Right lobe of liver (tissue), 6 donors: Measurements from ENCODE around the gene SRCAP. TPM values are rescaled to one million over a fixed set of nuclear protein-coding genes. Genes with fewer than 3 reads are reported as not detected.
A peak's percentile ranks its signal among the peaks of the same experiment; 100 is the strongest.

ENCODE experiments used
- ATAC-seq, 4 donors: fragments of 200-7000 bp; cut with Tn5 transposase; one replicate each; pipeline ENCODE4 v1.9.1; 2020; ENCODE audit warnings: mild to moderate bottlenecking in 4 of 4, moderate library complexity in 4 of 4
- DNase-seq, 3 donors: peaks; one replicate each; pipeline ENCODE4 v3.0.0-alpha.2; 2020
- H3K27ac ChIP-seq, 3 donors: fragments of 200-600 bp; one replicate each; pipeline ENCODE4 v1.8.0; 2022
- H3K27me3 ChIP-seq, 2 donors: fragments of 200-600 bp; one replicate each; pipeline ENCODE4 v1.8.0; 2022
- H3K36me3 ChIP-seq, 4 donors: fragments of 200-600 bp; sonication (generic) in 1 of 4; one replicate each; pipeline versions ENCODE4 v1.5.1 to v1.8.0; 2017 to 2022; ENCODE audit warnings: control low read depth in 1 of 4
- H3K4me1 ChIP-seq, 4 donors: fragments of 200-600 bp; sonication (generic) in 1 of 4; one replicate each; pipeline versions ENCODE4 v1.5.1 to v1.8.0; 2017 to 2022; ENCODE audit warnings: control low read depth in 1 of 4
- H3K4me3 ChIP-seq, 3 donors: fragments of 200-600 bp; one replicate each; pipeline ENCODE4 v1.8.0; 2022
- H3K9me3 ChIP-seq, 4 donors: fragments of 200-600 bp; sonication (generic) in 1 of 4; one replicate each; pipeline versions ENCODE4 v1.5.1 to v1.8.0; 2017 to 2022; ENCODE audit warnings: control low read depth in 1 of 4
- POLR2A ChIP-seq: fragments of 450-650 bp; IDR thresholded peaks from one replicate; pipeline ENCODE4 v1.6.1; 2017; ENCODE audit warnings: antibody characterized with exemption, mild to moderate bottlenecking
- WGBS: methylation state at CpG from one replicate; pipeline ENCODE4 v1.1.6; 2018; ENCODE audit warnings: low coverage, low lambda C conversion rate; ENCODE audit not compliant: insufficient coverage; ENCODE audit errors: missing lambda C conversion rate; 5-methylcytosine and 5-hydroxymethylcytosine counted together
- intact Hi-C, 2 donors: fragments of 100-400 bp; cut with DNase I; formaldehyde crosslinking; loops; one replicate each; pipeline versions ENCODE4 v1.11.2 to v1.14.1; 2022
- total RNA-seq, 6 experiments: library from RNA; depleted of rRNA in 2 of 6; stranded (reverse); fragments of >200 nt in 2 of 6; fragmentation: NEBNext Ultra II Directional in 3 of 6; extraction: Animal tissue kit (Norgen Biotek cat#: 25700) in 3 of 6; gene quantifications; one replicate each; pipeline versions ENCODE4 v1.1.0 to v1.2.4, GENCODE V29; 2016 to 2023
- TF ChIP-seq, protein P1 (sequence below), 4 donors: fragments of 200-600 bp in 3 of 4; fragments of 450-650 bp in 1 of 4; IDR thresholded peaks; one replicate each; pipeline versions ENCODE4 v1.5.1 to v1.8.0; 2016 to 2022; ENCODE audit warnings: antibody characterized with exemption in 4 of 4, mild to moderate bottlenecking in 2 of 4
- donor health status: DM: no; HTN: yes; CAD: no.
- donor health status: DM: no; HTN: no; CAD: no.
- donor health status: DM: no; HTN: no; CAD: no.
- donor health status: DM: no; HTN: yes; CAD: no.
- donor health status: DM: no; HTN: yes; CAD: no.

Gene SRCAP
- total RNA-seq, 6 experiments from 2014 or later = 12.1 to 31.3 (median 22.6) TPM

DNA sequence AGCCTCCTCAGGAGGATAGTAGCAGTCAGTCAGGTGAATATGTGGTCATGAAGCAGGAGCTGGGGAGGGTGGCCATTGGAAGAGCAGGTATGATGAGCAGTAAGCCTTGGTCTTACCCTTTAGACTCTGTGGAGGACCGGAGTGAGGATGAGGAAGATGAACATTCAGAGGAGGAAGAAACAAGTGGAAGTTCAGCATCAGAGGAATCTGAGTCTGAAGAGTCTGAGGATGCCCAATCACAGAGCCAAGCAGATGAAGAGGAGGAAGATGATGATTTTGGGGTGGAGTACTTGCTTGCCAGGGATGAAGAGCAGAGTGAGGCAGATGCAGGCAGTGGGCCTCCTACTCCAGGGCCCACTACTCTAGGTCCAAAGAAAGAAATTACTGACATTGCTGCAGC, 12.7 kb downstream of the SRCAP start:
- intact Hi-C loops = no loop called here
- peaks cover 0 to 10% (median 0%) of the 10 kb centered on the region in 4 donors for H3K4me1 ChIP-seq
- H3K36me3 ChIP-seq = peaks cover 30 to 98% (median 73%) of the 10 kb centered on the region in 4 donors
- no peak overlapping the region for H3K27ac ChIP-seq
- no peaks in the 10 kb centered on the region for H3K27me3 ChIP-seq
- ATAC-seq = no peak
- no peak for TF ChIP-seq POLR2A
- TF ChIP-seq, protein P1, sequence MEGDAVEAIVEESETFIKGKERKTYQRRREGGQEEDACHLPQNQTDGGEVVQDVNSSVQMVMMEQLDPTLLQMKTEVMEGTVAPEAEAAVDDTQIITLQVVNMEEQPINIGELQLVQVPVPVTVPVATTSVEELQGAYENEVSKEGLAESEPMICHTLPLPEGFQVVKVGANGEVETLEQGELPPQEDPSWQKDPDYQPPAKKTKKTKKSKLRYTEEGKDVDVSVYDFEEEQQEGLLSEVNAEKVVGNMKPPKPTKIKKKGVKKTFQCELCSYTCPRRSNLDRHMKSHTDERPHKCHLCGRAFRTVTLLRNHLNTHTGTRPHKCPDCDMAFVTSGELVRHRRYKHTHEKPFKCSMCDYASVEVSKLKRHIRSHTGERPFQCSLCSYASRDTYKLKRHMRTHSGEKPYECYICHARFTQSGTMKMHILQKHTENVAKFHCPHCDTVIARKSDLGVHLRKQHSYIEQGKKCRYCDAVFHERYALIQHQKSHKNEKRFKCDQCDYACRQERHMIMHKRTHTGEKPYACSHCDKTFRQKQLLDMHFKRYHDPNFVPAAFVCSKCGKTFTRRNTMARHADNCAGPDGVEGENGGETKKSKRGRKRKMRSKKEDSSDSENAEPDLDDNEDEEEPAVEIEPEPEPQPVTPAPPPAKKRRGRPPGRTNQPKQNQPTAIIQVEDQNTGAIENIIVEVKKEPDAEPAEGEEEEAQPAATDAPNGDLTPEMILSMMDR (IDR thresholded peaks at IDR 0.05) = no peak
- no peak for DNase-seq
- H3K4me3 ChIP-seq = no peak overlapping the region
- WGBS = 73% methylated on average over 1 of the region's 1 CpG
- no peaks in the 10 kb centered on the region for H3K9me3 ChIP-seq

DNA sequence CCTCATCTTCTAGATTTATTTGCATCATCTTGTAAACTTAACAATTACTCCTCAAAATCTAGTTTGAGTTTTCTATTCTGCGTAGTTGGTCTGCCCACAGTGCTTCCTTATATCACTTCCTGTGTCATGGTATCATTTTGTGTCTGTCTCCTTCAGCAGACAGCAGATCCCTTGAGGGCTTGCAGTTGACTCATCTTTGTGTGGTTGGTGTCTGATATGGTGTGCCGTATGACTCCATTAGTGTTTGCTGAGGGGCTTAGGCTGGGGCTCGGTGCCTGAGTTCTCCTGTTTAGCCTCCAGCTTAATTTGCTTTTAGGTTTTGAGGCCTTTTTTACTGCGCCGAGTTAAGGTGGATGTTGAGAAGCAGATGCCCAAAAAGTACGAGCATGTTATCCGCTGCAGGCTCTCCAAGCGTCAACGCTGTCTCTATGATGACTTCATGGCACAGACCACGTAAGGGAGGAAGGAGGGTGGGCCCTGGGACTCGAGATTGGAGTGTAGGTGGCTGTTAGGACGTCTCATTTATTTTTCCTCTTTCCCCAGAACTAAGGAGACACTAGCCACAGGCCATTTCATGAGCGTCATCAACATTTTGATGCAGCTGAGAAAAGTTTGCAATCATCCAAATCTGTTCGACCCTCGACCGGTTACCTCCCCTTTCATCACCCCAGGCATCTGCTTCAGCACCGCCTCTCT, 16.9 kb downstream of the SRCAP start:
- Histone ChIP-seq H3K27ac (peak overlapping the region in 1 of 3 donors; percentile 15), H3K27me3 (no peaks in the 10 kb centered on the region), H3K4me3 (no peak overlapping the region), H3K4me1 (peaks cover 0 to 10% (median 0%) of the 10 kb centered on the region in 4 donors), H3K9me3 (no peaks in the 10 kb centered on the region), H3K36me3 (peaks cover 35 to 96% (median 66%) of the 10 kb centered on the region in 4 donors)
- DNase-seq (no peak), ATAC-seq (peak; percentile 26 to 39 (median 34))
- TF ChIP-seq POLR2A = no peak
- TF ChIP-seq, protein P1 (IDR thresholded peaks at IDR 0.05) = no peak
- intact Hi-C loops = no loop called here
- 72% methylated on average over 14 of the region's 17 CpGs for WGBS

DNA sequence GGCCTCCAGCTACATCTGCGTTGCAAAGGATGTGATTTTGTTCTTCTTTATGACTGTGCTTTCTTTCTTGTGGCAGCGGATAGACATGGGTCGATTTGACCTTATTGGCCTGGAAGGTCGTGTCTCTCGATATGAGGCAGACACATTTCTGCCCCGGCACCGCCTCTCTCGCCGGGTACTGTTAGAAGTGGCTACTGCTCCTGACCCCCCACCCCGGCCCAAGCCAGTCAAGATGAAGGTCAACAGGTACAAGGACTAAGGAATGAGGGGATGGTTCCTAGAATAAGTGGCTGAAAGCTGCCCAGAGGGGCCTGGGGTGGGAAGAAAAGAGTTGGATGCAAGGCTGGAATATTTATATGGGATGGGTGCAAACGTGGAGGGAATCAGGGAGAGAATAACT, 21.1 kb downstream of the SRCAP start:
- ATAC-seq (no peak), DNase-seq (no peak)
- WGBS = 87% methylated on average over 10 of the region's 11 CpGs
- Histone ChIP-seq H3K4me3 (no peak overlapping the region), H3K4me1 (peaks cover 0 to 12% (median 0%) of the 10 kb centered on the region in 4 donors), H3K27ac (no peak overlapping the region), H3K36me3 (peaks cover 22 to 95% (median 66%) of the 10 kb centered on the region in 4 donors), H3K9me3 (no peaks in the 10 kb centered on the region), H3K27me3 (no peaks in the 10 kb centered on the region)
- intact Hi-C loops = no loop called here
- no peak for TF ChIP-seq POLR2A
- TF ChIP-seq, protein P1 (IDR thresholded peaks at IDR 0.05) = no peak

DNA sequence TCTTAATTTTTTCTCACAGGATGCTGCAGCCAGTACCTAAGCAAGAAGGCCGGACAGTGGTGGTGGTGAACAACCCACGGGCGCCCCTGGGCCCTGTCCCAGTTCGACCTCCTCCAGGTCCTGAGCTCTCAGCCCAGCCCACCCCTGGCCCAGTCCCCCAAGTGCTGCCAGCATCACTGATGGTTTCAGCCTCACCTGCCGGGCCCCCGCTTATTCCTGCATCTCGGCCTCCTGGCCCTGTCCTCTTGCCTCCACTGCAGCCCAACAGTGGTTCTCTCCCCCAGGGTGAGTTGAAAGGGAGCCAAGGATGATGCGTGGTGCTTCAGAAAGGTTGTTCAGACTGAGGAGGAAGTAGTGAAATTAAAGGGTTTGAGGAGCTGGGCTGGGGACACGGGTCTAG, 21.7 kb downstream of the SRCAP start:
- Histone ChIP-seq H3K9me3 (no peaks in the 10 kb centered on the region), H3K27me3 (no peaks in the 10 kb centered on the region), H3K27ac (no peak overlapping the region), H3K4me1 (peaks cover 0 to 9% (median 0%) of the 10 kb centered on the region in 4 donors), H3K36me3 (peaks cover 22 to 89% (median 63%) of the 10 kb centered on the region in 4 donors), H3K4me3 (no peak overlapping the region)
- ATAC-seq (no peak), DNase-seq (no peak)
- intact Hi-C loops = no loop called here
- WGBS = 89% methylated on average over 4 of the region's 9 CpGs
- TF ChIP-seq, protein P1 (IDR thresholded peaks at IDR 0.05) = no peak
- no peak for TF ChIP-seq POLR2A
